GM21367 (cell line): ENCODE results near the gene SLC39A12.
A peak's percentile ranks its signal among the peaks of the same experiment; 100 is the strongest.

ENCODE experiments used
- ATAC-seq: cut with Tn5 transposase; IDR thresholded peaks from one replicate; pipeline ENCODE4 v1.9.1; 2021; ENCODE audit not compliant: unreplicated experiment

Gene SLC39A12

DNA sequence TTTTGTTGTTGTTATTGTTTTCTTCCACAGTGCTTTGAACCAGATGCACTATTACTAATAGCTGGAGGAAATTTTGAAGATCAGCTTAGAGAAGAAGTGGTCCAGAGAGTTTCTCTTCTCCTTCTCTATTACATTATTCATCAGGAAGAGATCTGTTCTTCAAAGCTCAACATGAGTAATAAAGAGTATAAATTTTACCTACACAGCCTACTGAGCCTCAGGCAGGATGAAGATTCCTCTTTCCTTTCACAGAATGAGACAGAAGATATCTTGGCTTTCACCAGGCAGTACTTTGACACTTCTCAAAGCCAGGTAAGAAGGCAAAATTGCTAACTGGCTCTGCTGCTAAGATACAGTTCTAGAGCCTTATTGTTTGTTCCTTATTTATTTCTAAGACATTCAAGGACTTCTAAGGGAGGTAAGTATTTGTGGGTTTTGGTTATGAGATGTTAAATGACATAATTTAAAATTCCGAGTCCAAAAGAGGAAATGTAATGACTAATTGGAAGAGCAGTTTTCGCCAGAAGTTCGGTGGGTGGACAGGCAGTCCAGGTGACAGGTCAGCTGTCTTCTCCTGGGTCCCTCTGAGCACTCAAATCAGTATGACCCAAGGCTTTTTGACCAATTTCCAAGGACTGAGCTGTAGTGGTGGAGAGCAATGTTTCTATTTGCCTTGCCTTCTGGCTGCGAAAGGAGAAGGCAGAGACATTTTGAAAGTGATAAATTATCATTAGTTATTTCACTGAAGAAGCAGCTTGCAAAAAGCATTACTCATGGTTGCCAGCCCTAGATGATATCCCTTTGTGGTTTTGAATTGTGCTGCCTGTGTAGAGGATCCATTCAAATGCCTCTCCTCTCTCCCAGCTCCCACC lies 10.1 kb downstream of the SLC39A12 start:
- no peak for ATAC-seq

DNA sequence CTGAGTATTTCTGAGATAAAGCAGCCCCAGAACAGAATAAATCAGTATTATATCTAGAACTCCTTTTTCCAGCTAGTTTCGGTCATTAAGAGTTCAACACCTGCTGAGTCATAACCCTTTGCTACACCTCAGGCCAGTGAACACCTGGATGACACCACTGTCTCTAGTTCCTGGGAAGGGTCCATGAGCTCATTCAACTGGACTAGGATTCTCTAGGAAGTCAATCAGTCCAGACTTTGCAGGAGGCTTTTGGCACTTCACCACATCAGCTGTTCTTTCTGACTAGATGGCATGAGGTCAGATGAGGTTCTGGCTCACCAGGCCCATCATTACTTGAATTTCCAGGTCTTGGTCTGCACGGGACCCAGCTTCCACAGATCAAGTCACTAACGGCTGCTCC lies 11.7 kb downstream of the SLC39A12 start:
- no peak for ATAC-seq

DNA sequence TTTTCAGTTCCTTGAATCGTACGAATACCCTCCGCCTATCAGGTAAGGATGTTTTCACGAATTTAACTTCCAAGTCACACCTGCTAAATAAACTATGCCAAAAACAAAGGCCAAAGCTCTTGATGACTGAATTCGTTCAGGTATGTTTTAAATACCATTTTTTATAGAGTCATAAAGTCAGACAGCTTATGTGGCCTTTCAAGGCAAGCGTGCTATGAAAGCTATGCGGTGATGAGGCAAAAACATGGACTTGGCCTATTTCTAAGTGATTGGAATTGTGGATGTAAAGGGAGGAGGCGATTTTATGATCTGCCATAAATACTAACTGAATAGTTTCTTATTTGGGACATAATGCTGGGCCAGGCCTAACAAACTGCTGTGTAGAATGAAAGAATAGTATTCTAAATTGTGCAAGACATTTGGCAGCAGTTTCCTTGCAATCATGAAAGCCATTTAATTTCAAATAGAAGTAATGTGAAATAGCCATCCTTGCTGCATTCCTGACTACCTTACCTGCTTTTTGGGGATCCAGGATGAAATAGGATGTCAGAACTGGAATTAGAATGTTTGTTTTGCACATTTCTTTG lies 14.0 kb downstream of the SLC39A12 start:
- ATAC-seq, result no peak

DNA sequence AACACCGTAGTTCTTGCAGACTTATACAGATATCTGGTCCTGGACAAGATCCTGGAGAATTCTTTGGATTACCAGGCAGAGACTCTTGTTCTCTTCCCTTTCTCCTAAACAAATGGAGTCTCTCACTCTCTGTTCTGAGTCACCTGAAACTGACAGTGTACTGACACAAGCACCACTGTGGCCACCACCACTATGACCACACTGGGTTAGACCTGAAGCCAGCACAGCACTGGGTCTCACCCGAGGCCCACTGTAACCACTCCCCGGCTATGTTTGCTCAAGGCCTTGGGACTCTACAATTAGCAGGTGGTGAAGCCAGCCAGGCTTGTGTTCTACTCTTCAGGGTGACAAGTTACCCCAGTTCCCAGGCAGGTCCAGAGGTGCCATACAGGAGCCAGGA lies 22.8 kb downstream of the SLC39A12 start:
- ATAC-seq, result no peak

DNA sequence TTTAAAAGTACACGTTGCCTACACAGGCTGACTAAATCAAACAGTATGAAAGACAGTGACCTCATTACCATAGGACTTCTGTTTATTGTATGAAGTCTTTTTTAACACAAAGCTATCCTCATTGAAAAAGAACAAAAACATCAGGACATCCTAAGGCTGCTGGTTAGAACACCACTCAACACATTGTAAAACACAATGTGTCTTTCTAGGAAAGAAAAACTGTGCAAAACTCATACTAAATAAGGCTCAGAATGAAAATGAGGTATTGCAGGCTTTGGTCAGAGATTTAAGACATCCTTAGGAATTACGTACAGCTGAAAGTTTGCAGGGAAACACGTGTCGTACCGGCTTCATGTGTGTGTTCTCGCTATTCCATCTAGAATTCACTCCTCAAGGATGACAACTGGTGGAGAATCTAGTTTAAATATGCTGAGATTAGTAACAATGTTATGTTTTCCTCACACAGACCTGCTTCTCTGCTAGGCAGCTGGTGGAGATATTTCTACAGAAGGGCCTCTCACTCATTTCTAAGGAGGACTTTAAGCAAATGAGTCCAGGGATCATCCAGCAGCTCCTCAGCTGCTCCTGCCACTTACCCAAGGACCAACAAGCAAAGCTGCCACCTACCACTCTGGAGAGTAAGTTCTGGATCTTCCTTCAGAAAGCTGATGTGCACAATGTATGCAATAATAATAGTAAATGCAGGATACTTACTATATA lies 29.3 kb downstream of the SLC39A12 start:
- ATAC-seq, result no peak

DNA sequence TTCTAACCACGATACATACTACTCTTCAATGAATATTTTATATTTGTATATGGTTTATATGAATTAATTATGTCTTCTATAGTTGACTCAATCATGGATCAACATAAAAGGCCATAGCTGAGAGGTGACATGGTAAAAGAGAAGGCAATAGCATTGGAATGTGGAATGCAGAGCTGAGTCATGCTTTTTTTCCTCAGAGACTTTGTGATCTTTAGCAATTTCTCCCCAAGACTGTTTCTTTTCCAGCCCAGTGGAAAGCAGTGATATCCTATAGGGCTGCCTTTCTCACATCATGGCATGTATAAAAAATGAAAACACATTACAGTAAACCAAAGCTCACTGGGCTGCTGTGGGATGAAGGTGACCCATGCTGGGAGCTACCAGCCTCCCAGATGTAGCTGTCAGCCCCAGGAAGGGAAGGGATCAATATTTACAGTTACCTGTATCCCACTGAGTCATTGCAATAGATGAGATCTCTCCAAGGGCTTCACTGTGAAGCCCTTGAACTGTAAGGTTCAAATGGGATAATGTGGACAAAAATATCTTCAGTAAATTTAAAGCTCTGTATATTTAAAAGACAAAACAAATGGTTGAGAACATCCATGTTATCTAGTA lies 30.2 kb downstream of the SLC39A12 start:
- no peak for ATAC-seq

DNA sequence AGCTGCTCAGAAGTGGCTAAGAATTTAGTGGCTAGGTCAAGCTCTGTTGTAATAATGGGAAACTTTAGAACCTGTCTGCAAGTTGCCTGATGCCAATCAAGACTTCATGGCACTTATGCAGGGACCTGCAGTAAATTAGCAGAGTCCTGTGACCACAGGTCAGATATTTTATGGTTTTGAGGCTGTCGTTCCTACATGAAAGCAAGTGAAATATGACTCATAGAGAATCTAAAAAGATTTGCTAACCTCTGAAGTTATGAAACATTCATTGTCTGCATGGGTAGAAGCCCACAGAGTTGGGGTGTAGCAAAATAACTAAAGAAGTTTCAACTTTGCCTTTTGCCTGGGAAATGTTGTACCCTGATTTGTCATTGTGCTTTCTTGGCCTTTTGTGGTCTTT lies 32.3 kb downstream of the SLC39A12 start:
- ATAC-seq, result peak; percentile 90

DNA sequence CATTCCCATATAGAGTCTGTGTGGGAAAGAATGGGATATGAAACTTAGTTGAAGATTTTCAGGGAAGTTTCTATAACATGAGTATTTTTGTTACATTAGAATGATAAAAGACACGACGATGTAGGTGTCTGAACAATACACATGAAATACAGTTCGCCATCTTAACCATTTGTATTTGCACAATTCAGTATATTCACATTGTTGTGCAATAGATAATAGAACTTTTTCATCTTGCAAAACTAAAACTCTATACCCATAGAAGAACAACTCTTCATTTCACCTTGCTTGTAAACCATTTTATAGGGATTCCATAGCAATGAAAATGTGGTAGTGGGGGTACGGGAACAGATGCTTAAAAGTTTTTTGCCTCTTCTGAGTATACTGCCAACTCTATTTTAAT lies 32.8 kb downstream of the SLC39A12 start:
- no peak for ATAC-seq

DNA sequence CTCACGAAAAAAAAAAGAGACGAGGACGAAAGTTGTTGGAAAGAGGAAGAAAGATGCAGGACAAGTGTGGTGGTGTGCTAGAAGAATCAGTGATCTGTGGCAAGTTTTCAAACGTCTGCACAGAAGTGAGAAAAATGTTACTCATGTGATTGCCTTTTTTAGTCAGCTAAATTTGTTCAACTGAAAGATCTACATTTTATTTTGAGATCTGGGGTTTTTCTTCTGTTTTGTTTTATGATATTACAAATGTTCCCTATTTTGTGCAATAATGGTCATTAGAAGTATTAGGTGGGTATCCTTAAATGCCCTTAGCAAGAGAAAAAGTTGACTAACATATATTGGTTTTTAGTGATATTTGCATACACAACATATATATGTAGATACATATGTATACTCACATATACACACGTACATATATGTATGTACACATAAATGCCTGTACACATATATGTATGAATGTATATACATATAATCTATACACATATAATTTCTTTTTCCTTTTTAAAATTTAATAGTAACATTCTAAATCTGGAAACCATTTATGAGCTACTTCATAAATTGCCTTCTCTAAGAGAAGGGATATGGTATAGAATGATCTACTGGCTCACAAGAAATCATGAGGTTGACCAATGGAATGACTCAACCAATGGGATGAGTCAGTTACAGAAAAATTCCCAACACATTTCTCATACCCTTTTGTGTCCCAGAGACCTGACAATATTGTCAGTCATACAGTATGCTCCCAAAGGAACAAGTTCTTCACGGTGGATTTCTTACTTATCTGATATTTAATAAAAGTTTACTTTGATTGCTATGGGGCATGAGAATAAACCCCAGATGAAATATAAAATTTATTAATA lies 38.4 kb downstream of the SLC39A12 start:
- ATAC-seq, result peak; percentile 93

DNA sequence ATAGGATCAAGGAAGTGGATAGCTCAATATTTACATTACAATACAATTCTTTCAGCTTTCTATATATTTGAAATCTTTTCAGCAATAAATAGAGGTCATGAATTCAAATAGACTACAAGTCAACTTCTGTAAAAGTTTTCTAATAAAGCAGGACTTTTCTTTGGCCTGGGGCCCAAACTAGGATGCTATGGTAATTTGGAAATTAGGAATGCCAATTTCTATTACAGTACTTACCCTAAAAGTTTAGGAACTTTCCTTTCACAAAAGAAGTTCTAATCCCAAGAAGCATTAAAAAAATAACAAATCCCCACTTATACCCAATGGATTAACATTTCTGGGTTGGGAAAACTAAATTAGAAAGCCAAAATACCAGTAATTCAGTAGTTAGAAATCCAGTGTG lies 40.5 kb downstream of the SLC39A12 start:
- no peak for ATAC-seq

DNA sequence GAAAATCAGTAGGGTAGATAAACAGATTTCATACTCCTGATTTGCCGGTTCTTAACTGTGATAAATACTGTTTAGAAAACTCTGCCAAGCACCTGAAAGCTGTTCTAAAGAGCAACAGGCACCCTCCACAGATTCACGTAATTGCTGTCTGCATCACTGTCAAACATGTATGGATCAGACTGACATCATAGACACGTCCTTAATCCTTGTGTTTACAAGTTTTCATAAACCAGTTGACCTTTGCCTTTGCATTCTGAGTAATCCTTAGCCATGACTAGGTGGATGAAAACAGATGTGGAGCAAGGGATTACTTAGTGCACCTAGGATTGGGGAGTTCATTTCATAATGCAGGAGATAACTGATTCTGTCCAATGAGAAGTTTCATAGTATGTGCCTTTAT lies 41.6 kb downstream of the SLC39A12 start:
- no peak for ATAC-seq

DNA sequence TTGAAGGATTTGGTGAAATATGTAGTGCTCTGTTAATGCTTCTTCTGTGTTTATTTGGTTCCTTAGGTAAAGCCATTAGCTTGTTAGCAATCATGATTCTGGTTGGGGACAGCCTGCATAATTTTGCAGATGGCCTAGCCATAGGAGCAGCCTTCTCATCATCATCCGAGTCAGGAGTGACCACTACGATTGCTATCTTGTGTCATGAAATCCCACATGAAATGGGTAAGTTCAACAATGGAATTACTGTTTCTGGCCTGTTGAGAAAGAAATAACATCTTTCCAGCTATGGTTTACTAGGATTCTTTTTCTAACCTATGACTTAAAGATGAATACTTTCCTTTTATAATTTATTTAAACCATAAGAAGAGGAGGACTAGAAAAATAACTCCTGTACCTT lies 48.9 kb downstream of the SLC39A12 start:
- no peak for ATAC-seq

DNA sequence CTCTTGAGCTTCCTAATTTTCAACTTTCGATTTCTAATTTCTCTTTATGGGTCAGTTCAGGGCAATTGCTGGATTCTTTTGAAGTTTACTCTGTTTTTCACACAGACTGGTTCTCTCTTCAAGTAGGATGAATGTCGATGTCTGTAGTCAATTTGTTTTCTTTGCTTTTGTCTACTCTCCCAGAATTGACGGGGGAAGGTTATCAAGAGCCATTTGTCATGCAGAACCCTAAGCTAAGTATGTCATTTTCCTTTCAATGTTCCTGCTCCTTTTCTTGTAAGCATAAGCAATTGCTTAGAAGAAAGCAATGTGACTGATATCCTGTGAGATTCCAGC lies 53.7 kb downstream of the SLC39A12 start:
- no peak for ATAC-seq

DNA sequence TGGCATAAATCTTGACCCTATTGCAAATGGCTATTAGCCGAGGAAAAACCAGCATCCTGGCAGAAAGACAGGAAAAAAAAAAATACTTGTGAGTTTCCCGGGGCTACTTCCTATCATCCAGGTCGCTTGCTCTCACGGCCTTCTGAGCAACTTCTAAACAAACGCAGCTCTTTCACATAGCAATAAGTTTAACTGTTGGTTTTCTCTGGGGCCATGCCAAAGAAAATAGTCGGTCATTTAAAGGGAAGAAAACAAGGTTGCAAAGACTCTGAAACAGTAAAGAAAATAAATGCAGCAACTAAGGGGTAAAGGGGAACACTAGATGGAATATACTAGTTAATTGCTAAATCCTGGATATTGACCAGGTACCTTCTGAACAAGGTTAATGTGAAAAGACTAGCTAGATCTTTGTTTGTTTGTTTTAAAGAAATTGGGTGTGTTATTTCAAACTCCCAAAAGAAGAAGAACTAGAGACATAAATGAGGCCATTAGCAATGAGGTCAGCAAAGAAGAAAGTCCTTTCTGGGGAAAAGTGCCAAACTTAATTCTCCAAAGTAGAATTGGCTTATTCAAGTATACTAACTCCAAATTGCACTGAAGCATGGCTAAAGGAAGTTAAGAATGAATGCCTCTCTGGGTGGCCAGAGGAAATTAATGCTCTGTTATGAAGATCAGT lies 54.2 kb downstream of the SLC39A12 start:
- no peak for ATAC-seq

DNA sequence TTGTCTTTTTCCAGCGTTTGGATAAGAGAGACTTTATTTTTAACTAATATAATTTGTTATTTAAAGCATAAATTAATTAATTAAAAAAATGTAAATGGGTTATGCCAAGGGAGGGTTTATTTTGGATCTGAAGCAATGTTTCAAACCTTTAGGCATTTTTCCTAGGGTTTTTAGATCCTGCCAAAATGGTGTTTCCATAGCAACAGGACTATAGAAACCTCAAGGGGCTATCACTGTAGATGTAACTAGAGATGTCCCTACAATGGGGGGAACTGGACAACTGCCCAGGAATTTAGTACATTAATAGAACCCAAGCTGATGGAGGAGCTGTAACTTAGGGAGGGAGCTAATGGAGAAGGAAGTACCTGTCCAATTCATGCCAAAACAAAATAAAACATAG lies 57.3 kb downstream of the SLC39A12 start:
- no peak for ATAC-seq

DNA sequence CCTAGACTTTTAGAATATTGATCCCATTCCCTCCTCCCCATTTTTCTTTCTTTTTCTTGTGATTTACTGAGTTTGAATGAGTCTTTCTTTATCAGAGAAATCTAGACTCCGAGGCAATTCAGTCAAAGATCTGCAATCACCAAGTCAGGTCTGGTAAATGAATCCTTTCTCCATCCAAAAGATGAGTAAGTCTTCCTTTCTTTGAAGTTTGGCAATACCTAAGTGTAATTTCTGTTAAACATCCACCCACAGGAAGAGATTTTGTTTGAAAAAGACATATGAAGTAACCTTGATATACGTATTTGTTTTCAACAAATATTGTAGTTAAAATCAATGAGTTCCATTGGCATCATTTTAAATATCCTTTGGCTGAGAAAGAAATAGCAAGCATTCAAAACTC lies 58.3 kb downstream of the SLC39A12 start:
- no peak for ATAC-seq

DNA sequence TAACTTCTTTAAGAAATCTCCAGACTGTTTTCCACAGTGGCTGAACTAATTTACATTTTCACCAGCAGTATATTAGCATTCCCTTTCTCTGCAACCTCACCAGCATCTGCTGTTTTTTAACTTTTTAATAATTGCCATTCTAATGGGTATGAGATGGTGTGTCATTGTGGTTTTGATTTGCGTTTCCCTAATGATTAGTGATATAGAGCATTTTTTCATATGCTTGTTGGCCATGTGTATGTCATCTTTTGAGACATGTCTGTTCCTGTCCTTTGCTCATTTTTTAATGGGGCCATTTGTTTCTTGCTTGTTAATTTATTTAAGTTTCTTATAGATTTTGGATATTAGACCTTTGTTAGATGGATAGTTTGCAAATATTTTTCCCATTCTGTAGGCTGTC lies 68.8 kb downstream of the SLC39A12 start:
- ATAC-seq, result no peak

DNA sequence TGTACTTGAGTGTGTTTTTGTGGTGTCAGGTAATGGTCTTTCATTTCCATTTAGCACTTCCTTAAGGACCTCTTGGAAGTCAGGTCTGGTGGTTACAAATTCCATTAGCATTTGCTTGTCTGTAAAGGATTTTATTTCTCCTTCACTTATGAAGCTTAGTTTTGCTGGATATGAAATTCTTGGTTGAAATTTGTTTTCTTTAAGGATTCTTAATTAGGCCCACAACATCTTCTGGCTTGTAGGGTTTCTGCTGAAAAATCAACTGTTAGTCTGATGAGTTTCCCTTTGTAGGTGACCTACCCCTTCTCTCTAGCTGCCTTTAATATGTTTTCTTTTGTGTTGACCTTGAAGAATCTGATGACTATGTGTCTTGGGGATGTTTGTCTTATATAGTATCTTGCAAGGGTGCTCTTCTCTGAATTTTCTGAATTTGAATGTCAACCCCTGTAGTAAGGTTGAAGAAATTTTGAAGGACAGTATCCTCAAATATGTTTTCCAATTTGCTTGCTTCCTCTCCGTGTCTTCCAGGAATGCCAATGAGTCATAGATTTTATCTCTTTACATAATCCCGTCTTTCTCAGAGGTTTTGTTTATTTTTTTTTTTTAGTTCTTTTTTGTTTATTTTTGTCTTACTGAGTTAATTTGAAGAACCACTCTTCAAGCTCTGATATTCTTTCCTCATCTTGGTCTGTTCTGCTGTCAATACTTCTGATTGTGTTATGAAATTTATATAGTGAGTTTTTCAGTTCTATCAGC lies 70.2 kb downstream of the SLC39A12 start:
- ATAC-seq, result no peak

DNA sequence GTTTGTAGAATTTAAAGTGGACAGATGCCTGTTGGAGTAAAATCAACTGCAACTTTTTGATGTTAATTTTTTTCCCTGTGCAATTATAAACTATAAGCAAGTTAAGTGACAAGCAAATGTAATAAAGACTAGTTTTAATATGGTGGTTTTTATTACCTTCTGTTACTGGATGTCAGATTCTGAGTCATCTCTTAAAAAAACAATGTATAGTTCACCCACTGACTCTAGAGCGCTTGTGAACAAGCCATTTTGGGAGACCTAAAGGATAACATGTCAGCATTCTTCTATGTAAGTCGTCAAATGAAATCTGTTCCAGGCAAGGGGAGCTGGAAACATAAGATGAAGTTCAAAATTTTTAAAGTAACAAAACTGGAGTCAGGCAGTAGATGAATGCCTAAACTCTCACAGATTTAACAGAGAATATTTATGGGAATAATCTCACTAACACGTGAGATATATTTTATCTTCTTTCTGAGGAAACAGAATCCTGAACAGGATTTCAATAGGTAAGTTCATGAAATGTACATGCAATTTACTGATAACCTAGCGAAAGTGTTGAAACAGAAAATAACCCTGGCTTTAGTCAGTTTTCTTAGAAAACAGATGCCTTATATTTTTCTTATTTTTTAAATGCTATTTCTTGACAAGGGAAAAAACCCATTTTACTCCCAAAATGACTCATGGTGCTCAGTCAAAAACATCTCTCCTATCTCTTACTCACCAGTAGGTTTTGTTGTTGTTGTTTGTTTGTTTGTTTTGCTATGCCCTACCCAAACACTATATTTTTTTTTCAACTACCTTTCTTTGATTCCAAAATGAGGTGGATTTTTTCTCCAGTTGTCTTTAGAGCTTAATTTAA lies 91.7 kb downstream of the SLC39A12 start:
- no peak for ATAC-seq
